GM23338 (cell line): Measurements from ENCODE around the gene PAX6. TPM values are rescaled to one million over a fixed set of nuclear protein-coding genes. Genes with fewer than 3 reads are reported as not detected.

Experiments
- ATAC-seq: fragments of 200-7000 bp; cut with Tn5 transposase; 3 replicates; pipeline ENCODE4 v1.9.1; 2020
- DNase-seq: peaks from one replicate; pipeline ENCODE4 v3.0.0-alpha.2; 2015; ENCODE audit warnings: low spot score
- H2AFZ ChIP-seq: fragments of 200-600 bp; sonication (generic); 2 replicates; pipeline ENCODE4 v1.8.0; 2016; ENCODE audit warnings: antibody characterized with exemption, mild to moderate bottlenecking, moderate library complexity
- H3F3A ChIP-seq: fragments of 200-600 bp; sonication (generic); replicated peaks from 2 replicates; pipeline ENCODE4 v1.8.0; 2017; ENCODE audit warnings: antibody characterized with exemption, mixed run types, low read depth
- H3K27ac ChIP-seq: fragments of 200-600 bp; sonication (generic); 2 replicates; pipeline ENCODE4 v1.6.1; 2016; ENCODE audit warnings: low read depth
- H3K27me3 ChIP-seq: fragments of 200-600 bp; sonication (generic); 2 replicates; pipeline ENCODE4 v1.8.0; 2016; ENCODE audit warnings: mild to moderate bottlenecking, mixed run types, moderate library complexity; ENCODE audit not compliant: insufficient read depth
- H3K36me3 ChIP-seq: fragments of 200-600 bp; sonication (generic); 2 replicates; pipeline ENCODE4 v1.8.0; 2016; ENCODE audit warnings: mild to moderate bottlenecking; ENCODE audit not compliant: insufficient read depth
- H3K4me1 ChIP-seq: fragments of 200-600 bp; sonication (generic); 2 replicates; pipeline ENCODE4 v1.8.0; 2016; ENCODE audit warnings: mild to moderate bottlenecking, moderate library complexity; ENCODE audit not compliant: insufficient read depth
- H3K4me2 ChIP-seq: fragments of 200-600 bp; sonication (generic); 2 replicates; pipeline ENCODE4 v1.7.1; 2017; ENCODE audit warnings: mixed run types
- H3K4me3 ChIP-seq: fragments of 200-600 bp; sonication (generic); 2 replicates; pipeline ENCODE4 v1.6.1; 2016; ENCODE audit warnings: mixed run types
- H3K79me2 ChIP-seq: fragments of 200-600 bp; sonication (generic); replicated peaks from 2 replicates; pipeline ENCODE4 v1.8.0; 2017; ENCODE audit warnings: mild to moderate bottlenecking; ENCODE audit not compliant: insufficient read depth
- H3K9me2 ChIP-seq: fragments of 200-600 bp; sonication (generic); 2 replicates; pipeline ENCODE4 v1.8.0; 2017; ENCODE audit not compliant: insufficient read depth
- H4K20me1 ChIP-seq: fragments of 200-600 bp; sonication (generic); replicated peaks from 2 replicates; pipeline ENCODE4 v1.8.0; 2017; ENCODE audit warnings: mild to moderate bottlenecking; ENCODE audit not compliant: insufficient read depth
- H3K27ac Mint-ChIP-seq: 2 replicates; pipeline ENCODE4 v1.8.0; 2020; ENCODE audit warnings: inconsistent platforms, mild to moderate bottlenecking, moderate library complexity, mixed read lengths
- H3K27me3 Mint-ChIP-seq: 3 replicates; pipeline ENCODE4 v1.8.0; 2022; ENCODE audit warnings: low read depth, mild to moderate bottlenecking, moderate library complexity, mixed read lengths, inconsistent platforms; ENCODE audit not compliant: insufficient read depth, poor library complexity
- H3K36me3 Mint-ChIP-seq: 3 replicates; pipeline ENCODE4 v1.8.0; 2021; ENCODE audit warnings: low read depth, mild to moderate bottlenecking, inconsistent platforms, moderate library complexity, mixed read lengths
- H3K4me1 Mint-ChIP-seq: 3 replicates; pipeline ENCODE4 v1.8.0; 2020; ENCODE audit warnings: mild to moderate bottlenecking, inconsistent platforms, mixed read lengths
- H3K4me3 Mint-ChIP-seq: 3 replicates; pipeline ENCODE4 v1.8.0; 2021; ENCODE audit warnings: moderate library complexity, mild to moderate bottlenecking, inconsistent platforms, mixed read lengths
- H3K9me3 Mint-ChIP-seq: 3 replicates; pipeline ENCODE4 v1.8.0; 2020; ENCODE audit warnings: moderate library complexity, mild to moderate bottlenecking, inconsistent platforms, mixed read lengths
- NANOG ChIP-seq: IDR thresholded peaks from 2 replicates; pipeline ENCODE4 v1.6.1; 2016; ENCODE audit warnings: antibody characterized with exemption, borderline replicate concordance
- POLR2AphosphoS5 ChIP-seq: IDR thresholded peaks from 2 replicates; pipeline ENCODE4 v1.6.1; 2016; ENCODE audit warnings: antibody characterized with exemption, low read depth
- STAT1 ChIP-seq: IDR thresholded peaks from one replicate; pipeline ENCODE4 v1.6.1; 2016; ENCODE audit warnings: antibody characterized with exemption; ENCODE audit not compliant: unreplicated experiment
- ZNF331 ChIP-seq: fragments of 250-450 bp; sonication (Bioruptor Pico); IDR thresholded peaks from 2 replicates; pipeline ENCODE4 v1.5.0; 2020; ENCODE audit warnings: low read depth, mild to moderate bottlenecking, moderate library complexity
- ZNF462 ChIP-seq: fragments of 250-450 bp; sonication (Bioruptor Pico); IDR thresholded peaks from 2 replicates; pipeline ENCODE4 v1.5.0; 2020; ENCODE audit warnings: mild to moderate bottlenecking, moderate library complexity
- polyA plus RNA-seq: library from polyadenylated mRNA; unstranded; fragments of >200 nt; fragmentation: Nextera tagmentation; extraction: Ambion mirVana; gene quantifications from 2 replicates; pipeline ENCODE4 v1.2.1, GENCODE V29; 2016
- total RNA-seq: library from RNA; depleted of rRNA; stranded (reverse); fragments of >200 nt; shearing (Covaris generic); gene quantifications from 2 replicates; pipeline ENCODE4 v1.2.3, GENCODE V29; 2014

The PAX6 gene
- total and polyA plus RNA-seq, 2 experiments from 2014 or later: 0.17 to 0.45 TPM

GRCh38 chr11:31782257-31782656, 28.9 kb downstream of the PAX6 start:
- Mint-ChIP-seq H3K4me1 (peaks cover 17% of the 10 kb centered on the region; the same call in 2 of the 3 replicates), H3K27me3 (no peaks in the 10 kb centered on the region), H3K36me3 (peaks cover 4% of the 10 kb centered on the region; the same call in 1 of the 3 replicates), H3K9me3 (no peaks in the 10 kb centered on the region), H3K4me3 (no peak overlapping the region), H3K27ac (no peak overlapping the region)
- TF ChIP-seq ZNF331 (CRISPR knock-in tag): no peak
- no peak for TF ChIP-seq POLR2AphosphoS5
- TF ChIP-seq ZNF462 (CRISPR knock-in tag): no peak
- no peak for TF ChIP-seq NANOG
- no peak for TF ChIP-seq STAT1
- H3K27ac ChIP-seq: no peak overlapping the region
- DNase-seq (no peak), ATAC-seq (no peak)
- peaks cover 9% of the 10 kb centered on the region; the same call in 1 of the 2 replicates for H3K4me1 ChIP-seq
- H3K4me3 ChIP-seq: no peak overlapping the region
- no peak overlapping the region for H2AFZ ChIP-seq
- H3K27me3 ChIP-seq: no peaks in the 10 kb centered on the region
- H3F3A ChIP-seq: no peaks in the 10 kb centered on the region
- no peaks in the 10 kb centered on the region for H4K20me1 ChIP-seq
- no peaks in the 10 kb centered on the region for H3K9me2 ChIP-seq
- H3K4me2 ChIP-seq: no peak overlapping the region
- H3K79me2 ChIP-seq: no peaks in the 10 kb centered on the region
- H3K36me3 ChIP-seq: no peaks in the 10 kb centered on the region

GRCh38 chr11:31780480-31780971, 30.6 kb downstream of the PAX6 start:
- no peaks in the 10 kb centered on the region for H4K20me1 ChIP-seq
- DNase-seq (no peak), ATAC-seq (no peak)
- H2AFZ ChIP-seq: no peak overlapping the region
- no peak overlapping the region for H3K27ac ChIP-seq
- H3K27me3 Mint-ChIP-seq: no peaks in the 10 kb centered on the region
- H3K4me3 ChIP-seq: no peak overlapping the region
- no peaks in the 10 kb centered on the region for H3K79me2 ChIP-seq
- H3K9me3 Mint-ChIP-seq: no peaks in the 10 kb centered on the region
- 0 out of 2 replicates have a peak, but pooled peaks cover 7% of the 10 kb centered on the region for H3K9me2 ChIP-seq
- H3K27ac Mint-ChIP-seq: no peak overlapping the region; the same call in 1 of the 2 replicates
- H3K27me3 ChIP-seq: no peaks in the 10 kb centered on the region
- no peaks in the 10 kb centered on the region for H3K36me3 ChIP-seq
- peaks cover 4% of the 10 kb centered on the region; the same call in 1 of the 3 replicates for H3K36me3 Mint-ChIP-seq
- no peak overlapping the region for H3K4me2 ChIP-seq
- H3K4me3 Mint-ChIP-seq: no peak overlapping the region
- H3K4me1 ChIP-seq: peaks cover 9% of the 10 kb centered on the region; the same call in 1 of the 2 replicates
- H3K4me1 Mint-ChIP-seq: peaks cover 15% of the 10 kb centered on the region; the same call in 2 of the 3 replicates
- H3F3A ChIP-seq: no peaks in the 10 kb centered on the region
- TF ChIP-seq STAT1: no peak
- no peak for TF ChIP-seq ZNF462 (CRISPR knock-in tag)
